A549 (cell line): ENCODE data around the gene SMG6.
"Not testable (repeated sequence)": the region's sequence is repeated elsewhere in the genome, so short reads cannot be mapped to it uniquely, and the experiment has no call there.

Experiments
- CBX2 ChIP-seq: fragments of 200-600 bp; sonication (generic); IDR thresholded peaks from 2 replicates; pipeline ENCODE4 v1.6.1; 2016; ENCODE audit warnings: low read depth, mild to moderate bottlenecking, borderline replicate concordance
- CHD4 ChIP-seq: fragments of 200-600 bp; sonication (generic); IDR thresholded peaks from 2 replicates; pipeline ENCODE4 v1.6.1; 2016; ENCODE audit warnings: antibody characterized with exemption, mild to moderate bottlenecking, borderline replicate concordance
- ESRRA ChIP-seq: fragments of 150-350 bp; IDR thresholded peaks from 2 replicates; pipeline ENCODE4 v1.6.1; 2014; ENCODE audit warnings: mild to moderate bottlenecking, low read length, borderline replicate concordance
- JUNB ChIP-seq: fragments of >200 bp; sonication (Bioruptor Twin); formaldehyde crosslinking; IDR thresholded peaks from 2 replicates; pipeline ENCODE4 v1.6.1; 2016
- KDM1A ChIP-seq: fragments of 200-600 bp; sonication (generic); IDR thresholded peaks from 2 replicates; pipeline ENCODE4 v1.6.1; 2016; ENCODE audit warnings: low read depth, mild to moderate bottlenecking
- MAZ ChIP-seq: fragments of 150-350 bp; IDR thresholded peaks from 2 replicates; pipeline ENCODE4 v1.6.1; 2014; ENCODE audit warnings: antibody characterized with exemption, low read depth, low read length, borderline replicate concordance
- POLR2A ChIP-seq: IDR thresholded peaks from 2 replicates; pipeline ENCODE4 v1.6.1; 2012; ENCODE audit warnings: mild to moderate bottlenecking, low read length
- POLR2AphosphoS2 ChIP-seq: conservative IDR thresholded peaks from 2 replicates; pipeline ENCODE4 v1.6.1; 2012; ENCODE audit warnings: low read length, improper control_type of control experiment, inconsistent platforms
- RARB ChIP-seq: fragments of 250-450 bp; sonication (Bioruptor Pico); IDR thresholded peaks from 2 replicates; pipeline ENCODE4 v1.8.0; 2021; ENCODE audit warnings: mild to moderate bottlenecking, moderate library complexity
- TF ChIP-seq, protein P1 (sequence below): fragments of >200 bp; sonication (Bioruptor Twin); formaldehyde crosslinking; IDR thresholded peaks from 3 replicates; pipeline ENCODE4 v1.5.1; 2016
- TF ChIP-seq, protein P2 (sequence below): fragments of 200-600 bp; sonication (generic); IDR thresholded peaks from 2 replicates; pipeline ENCODE4 v1.6.1; 2016; ENCODE audit warnings: antibody characterized with exemption, mild to moderate bottlenecking, moderate library complexity

DNA sequence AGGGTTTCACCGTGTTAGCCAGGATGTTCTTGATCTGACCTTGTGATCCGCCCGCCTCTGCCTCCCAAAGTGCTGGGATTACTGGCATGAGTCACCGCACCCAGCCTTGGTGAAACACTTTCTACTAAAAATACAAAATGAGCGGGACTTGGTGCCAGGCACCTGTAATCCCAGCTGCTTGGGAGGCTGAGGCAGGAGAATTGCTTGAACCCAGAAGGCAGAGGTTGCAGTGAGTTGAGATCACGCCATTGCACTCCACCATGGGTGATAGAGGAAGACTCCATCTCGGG, 13.3 kb upstream of the SMG6 start:
- TF ChIP-seq, protein P1, sequence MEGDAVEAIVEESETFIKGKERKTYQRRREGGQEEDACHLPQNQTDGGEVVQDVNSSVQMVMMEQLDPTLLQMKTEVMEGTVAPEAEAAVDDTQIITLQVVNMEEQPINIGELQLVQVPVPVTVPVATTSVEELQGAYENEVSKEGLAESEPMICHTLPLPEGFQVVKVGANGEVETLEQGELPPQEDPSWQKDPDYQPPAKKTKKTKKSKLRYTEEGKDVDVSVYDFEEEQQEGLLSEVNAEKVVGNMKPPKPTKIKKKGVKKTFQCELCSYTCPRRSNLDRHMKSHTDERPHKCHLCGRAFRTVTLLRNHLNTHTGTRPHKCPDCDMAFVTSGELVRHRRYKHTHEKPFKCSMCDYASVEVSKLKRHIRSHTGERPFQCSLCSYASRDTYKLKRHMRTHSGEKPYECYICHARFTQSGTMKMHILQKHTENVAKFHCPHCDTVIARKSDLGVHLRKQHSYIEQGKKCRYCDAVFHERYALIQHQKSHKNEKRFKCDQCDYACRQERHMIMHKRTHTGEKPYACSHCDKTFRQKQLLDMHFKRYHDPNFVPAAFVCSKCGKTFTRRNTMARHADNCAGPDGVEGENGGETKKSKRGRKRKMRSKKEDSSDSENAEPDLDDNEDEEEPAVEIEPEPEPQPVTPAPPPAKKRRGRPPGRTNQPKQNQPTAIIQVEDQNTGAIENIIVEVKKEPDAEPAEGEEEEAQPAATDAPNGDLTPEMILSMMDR: not testable (repeated sequence)
- TF ChIP-seq MAZ, CHD4, CBX2, POLR2A, KDM1A, POLR2AphosphoS2, JUNB, ESRRA, RARB: not testable (repeated sequence)
- TF ChIP-seq, protein P2, sequence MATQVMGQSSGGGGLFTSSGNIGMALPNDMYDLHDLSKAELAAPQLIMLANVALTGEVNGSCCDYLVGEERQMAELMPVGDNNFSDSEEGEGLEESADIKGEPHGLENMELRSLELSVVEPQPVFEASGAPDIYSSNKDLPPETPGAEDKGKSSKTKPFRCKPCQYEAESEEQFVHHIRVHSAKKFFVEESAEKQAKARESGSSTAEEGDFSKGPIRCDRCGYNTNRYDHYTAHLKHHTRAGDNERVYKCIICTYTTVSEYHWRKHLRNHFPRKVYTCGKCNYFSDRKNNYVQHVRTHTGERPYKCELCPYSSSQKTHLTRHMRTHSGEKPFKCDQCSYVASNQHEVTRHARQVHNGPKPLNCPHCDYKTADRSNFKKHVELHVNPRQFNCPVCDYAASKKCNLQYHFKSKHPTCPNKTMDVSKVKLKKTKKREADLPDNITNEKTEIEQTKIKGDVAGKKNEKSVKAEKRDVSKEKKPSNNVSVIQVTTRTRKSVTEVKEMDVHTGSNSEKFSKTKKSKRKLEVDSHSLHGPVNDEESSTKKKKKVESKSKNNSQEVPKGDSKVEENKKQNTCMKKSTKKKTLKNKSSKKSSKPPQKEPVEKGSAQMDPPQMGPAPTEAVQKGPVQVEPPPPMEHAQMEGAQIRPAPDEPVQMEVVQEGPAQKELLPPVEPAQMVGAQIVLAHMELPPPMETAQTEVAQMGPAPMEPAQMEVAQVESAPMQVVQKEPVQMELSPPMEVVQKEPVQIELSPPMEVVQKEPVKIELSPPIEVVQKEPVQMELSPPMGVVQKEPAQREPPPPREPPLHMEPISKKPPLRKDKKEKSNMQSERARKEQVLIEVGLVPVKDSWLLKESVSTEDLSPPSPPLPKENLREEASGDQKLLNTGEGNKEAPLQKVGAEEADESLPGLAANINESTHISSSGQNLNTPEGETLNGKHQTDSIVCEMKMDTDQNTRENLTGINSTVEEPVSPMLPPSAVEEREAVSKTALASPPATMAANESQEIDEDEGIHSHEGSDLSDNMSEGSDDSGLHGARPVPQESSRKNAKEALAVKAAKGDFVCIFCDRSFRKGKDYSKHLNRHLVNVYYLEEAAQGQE: not testable (repeated sequence)
